Fibroblast of lung (primary cell): ENCODE data around the gene GRK7. TPM values are rescaled to one million over a fixed set of nuclear protein-coding genes. Genes with fewer than 3 reads are reported as not detected.

ENCODE experiments used
- DNase-seq, 2 donors: peaks; one replicate each; pipeline versions ENCODE4 v3.0.0 to v3.0.0-alpha.2; 2010; ENCODE audit warnings: low read depth in 2 of 2
- H2AFZ ChIP-seq: 2 replicates; pipeline ENCODE4 v1.5.1; 2012; ENCODE audit warnings: low read length, control low read depth, inconsistent platforms
- H3K27ac ChIP-seq: 2 replicates; pipeline ENCODE4 v1.5.1; 2011; ENCODE audit warnings: low read length, control low read depth; ENCODE audit not compliant: insufficient read depth
- H3K27me3 ChIP-seq: 2 replicates; pipeline ENCODE4 v1.5.1; 2011; ENCODE audit warnings: mild to moderate bottlenecking, low read length; ENCODE audit not compliant: control insufficient read depth, insufficient read depth
- H3K36me3 ChIP-seq: 2 replicates; pipeline ENCODE4 v1.5.1; 2011; ENCODE audit warnings: low read length; ENCODE audit not compliant: control insufficient read depth, insufficient read depth
- H3K4me1 ChIP-seq: 2 replicates; pipeline ENCODE4 v1.5.1; 2011; ENCODE audit warnings: low read length; ENCODE audit not compliant: control insufficient read depth, insufficient read depth; ENCODE audit errors: extremely low read depth
- H3K4me2 ChIP-seq: 2 replicates; pipeline ENCODE4 v1.5.1; 2011; ENCODE audit warnings: low read length, control low read depth; ENCODE audit not compliant: insufficient read depth; ENCODE audit errors: extremely low read depth
- H3K4me3 ChIP-seq, 4 experiments: fragments of 200-600 bp in 1 of 4; sonication (generic) in 1 of 4; replicated peaks in 1 of 4; 2 replicates each; pipeline ENCODE4 v1.5.1; 2011 to 2016; ENCODE audit warnings: low read length in 4 of 4, low read depth in 3 of 4, mild to moderate bottlenecking in 3 of 4, control low read depth in 2 of 4, inconsistent platforms in 1 of 4, mixed read lengths in 1 of 4; ENCODE audit not compliant: insufficient read depth in 1 of 4; ENCODE audit errors: control extremely low read depth in 1 of 4
- H3K79me2 ChIP-seq: 2 replicates; pipeline ENCODE4 v1.5.1; 2012; ENCODE audit warnings: mild to moderate bottlenecking, low read length, inconsistent platforms; ENCODE audit not compliant: control insufficient read depth, insufficient read depth
- H3K9ac ChIP-seq: 2 replicates; pipeline ENCODE4 v1.5.1; 2011; ENCODE audit warnings: mild to moderate bottlenecking, low read length, control low read depth; ENCODE audit not compliant: insufficient read depth
- H3K9me3 ChIP-seq: 2 replicates; pipeline ENCODE4 v1.5.1; 2012; ENCODE audit warnings: low read depth, low read length; ENCODE audit not compliant: control insufficient read depth, insufficient read depth
- H4K20me1 ChIP-seq: 2 replicates; pipeline ENCODE4 v1.5.1; 2011; ENCODE audit warnings: low read length; ENCODE audit not compliant: control insufficient read depth, insufficient read depth; ENCODE audit errors: extremely low read depth
- EZH2 ChIP-seq: IDR thresholded peaks from 2 replicates; pipeline ENCODE4 v1.5.1; 2012; ENCODE audit warnings: low read length, control low read depth, mild to moderate bottlenecking; ENCODE audit errors: missing control alignments
- polyA minus RNA-seq: library from RNA; depleted of rRNA, polyadenylated mRNA; stranded (reverse); fragments of >200 nt; gene quantifications from 2 replicates; pipeline ENCODE4 v1.2.3, GENCODE V29; 2011; ENCODE audit warnings: low replicate concordance
- polyA plus RNA-seq, 2 donors: library from polyadenylated mRNA; depleted of rRNA in 1 of 2; stranded (reverse) in 1 of 2; unstranded in 1 of 2; fragments of >200 nt; gene quantifications; 2 replicates each; pipeline ENCODE4 v1.2.1, GENCODE V29; 2011 to 2012; ENCODE audit warnings: missing spikeins in 1 of 2
- total RNA-seq: library from RNA; depleted of rRNA; stranded (reverse); fragments of >200 nt; gene quantifications from 2 replicates; pipeline ENCODE4 v1.2.1, GENCODE V29; 2014
- TF ChIP-seq, protein P1 (sequence below), 2 donors: IDR thresholded peaks in 1 of 2; conservative IDR thresholded peaks in 1 of 2; 1 replicate in 1 of 2; 2 replicates in 1 of 2; pipeline ENCODE4 v1.5.1; 2011 to 2012; ENCODE audit warnings: low read length in 2 of 2, control low read depth in 1 of 2, inconsistent platforms in 1 of 2, low read depth in 1 of 2, mild to moderate bottlenecking in 1 of 2

The GRK7 gene, protein sequence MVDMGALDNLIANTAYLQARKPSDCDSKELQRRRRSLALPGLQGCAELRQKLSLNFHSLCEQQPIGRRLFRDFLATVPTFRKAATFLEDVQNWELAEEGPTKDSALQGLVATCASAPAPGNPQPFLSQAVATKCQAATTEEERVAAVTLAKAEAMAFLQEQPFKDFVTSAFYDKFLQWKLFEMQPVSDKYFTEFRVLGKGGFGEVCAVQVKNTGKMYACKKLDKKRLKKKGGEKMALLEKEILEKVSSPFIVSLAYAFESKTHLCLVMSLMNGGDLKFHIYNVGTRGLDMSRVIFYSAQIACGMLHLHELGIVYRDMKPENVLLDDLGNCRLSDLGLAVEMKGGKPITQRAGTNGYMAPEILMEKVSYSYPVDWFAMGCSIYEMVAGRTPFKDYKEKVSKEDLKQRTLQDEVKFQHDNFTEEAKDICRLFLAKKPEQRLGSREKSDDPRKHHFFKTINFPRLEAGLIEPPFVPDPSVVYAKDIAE (N-terminal part only)
- under 0.01 TPM in 1 of 2 replicates, not detected in the other for total RNA-seq
- not detected in 2 replicates for polyA plus RNA-seq
- not detected in 2 replicates for polyA plus RNA-seq (2012)
- polyA minus RNA-seq = not detected in 2 replicates

DNA sequence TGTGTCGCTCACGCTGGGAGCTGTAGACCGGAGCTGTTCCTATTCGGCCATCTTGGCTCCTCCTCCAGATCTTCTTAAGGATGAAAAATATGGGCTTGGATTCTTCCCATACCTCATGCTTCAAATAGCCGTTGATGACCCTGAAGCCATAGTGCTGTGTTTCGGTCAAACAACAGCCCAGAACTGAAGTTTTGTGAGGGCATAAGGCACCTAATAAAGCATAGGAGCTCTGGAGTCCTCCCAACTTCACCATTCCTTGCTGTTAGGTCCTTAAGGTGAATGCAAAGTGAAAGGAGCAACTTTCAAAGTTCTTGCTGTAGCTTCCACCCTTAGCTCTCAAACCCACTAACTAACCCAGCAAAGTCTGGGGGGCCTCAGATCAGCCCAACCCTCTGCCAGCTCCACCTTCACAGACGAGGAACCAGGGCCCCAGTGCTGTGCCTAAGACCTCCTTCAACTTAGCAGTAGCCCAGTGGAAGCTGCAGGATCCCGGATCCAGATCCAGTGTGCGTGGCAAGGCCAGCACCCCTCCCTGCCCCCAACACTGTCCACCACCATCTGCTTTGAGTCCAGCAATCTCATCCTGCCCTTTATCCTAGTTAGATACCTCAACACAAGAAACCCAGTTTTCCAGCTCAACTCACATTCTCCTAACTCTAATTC is at the start of gene GRK7:
TSS of gene GRK7 (plus strand) at position 321 of the 663 bp plus-strand sequence. CDS start 14,877 bp downstream, outside the sequence.
- no peak for DNase-seq
- no peak within 1 kb of the TSS for H3K4me2 ChIP-seq
- H4K20me1 ChIP-seq = no peaks in the 10 kb centered on the region
- TF ChIP-seq, protein P1, sequence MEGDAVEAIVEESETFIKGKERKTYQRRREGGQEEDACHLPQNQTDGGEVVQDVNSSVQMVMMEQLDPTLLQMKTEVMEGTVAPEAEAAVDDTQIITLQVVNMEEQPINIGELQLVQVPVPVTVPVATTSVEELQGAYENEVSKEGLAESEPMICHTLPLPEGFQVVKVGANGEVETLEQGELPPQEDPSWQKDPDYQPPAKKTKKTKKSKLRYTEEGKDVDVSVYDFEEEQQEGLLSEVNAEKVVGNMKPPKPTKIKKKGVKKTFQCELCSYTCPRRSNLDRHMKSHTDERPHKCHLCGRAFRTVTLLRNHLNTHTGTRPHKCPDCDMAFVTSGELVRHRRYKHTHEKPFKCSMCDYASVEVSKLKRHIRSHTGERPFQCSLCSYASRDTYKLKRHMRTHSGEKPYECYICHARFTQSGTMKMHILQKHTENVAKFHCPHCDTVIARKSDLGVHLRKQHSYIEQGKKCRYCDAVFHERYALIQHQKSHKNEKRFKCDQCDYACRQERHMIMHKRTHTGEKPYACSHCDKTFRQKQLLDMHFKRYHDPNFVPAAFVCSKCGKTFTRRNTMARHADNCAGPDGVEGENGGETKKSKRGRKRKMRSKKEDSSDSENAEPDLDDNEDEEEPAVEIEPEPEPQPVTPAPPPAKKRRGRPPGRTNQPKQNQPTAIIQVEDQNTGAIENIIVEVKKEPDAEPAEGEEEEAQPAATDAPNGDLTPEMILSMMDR (conservative IDR thresholded peaks at IDR 0.05 in 1 of 2, IDR thresholded peaks at IDR 0.05 in 1 of 2; ENCODE audit: low read depth in 1 of 2, low read length in 2 of 2) = no peak
- no peak for TF ChIP-seq EZH2
- no peaks in the 10 kb centered on the region for H3K27me3 ChIP-seq
- H3K27ac ChIP-seq = no peak within 1 kb of the TSS
- no peak within 1 kb of the TSS for H2AFZ ChIP-seq
- no peaks in the 10 kb centered on the region for H3K36me3 ChIP-seq
- no peaks in the 10 kb centered on the region for H3K9me3 ChIP-seq
- H3K79me2 ChIP-seq = no peaks in the 10 kb centered on the region
- no peak within 1 kb of the TSS for H3K4me3 ChIP-seq
- H3K9ac ChIP-seq = no peak within 1 kb of the TSS
- H3K4me1 ChIP-seq = no peaks in the 10 kb centered on the region

GRCh38 chr3:141714671-141715070 is 48.5 kb upstream of the GRK7 start:
- no peaks in the 10 kb centered on the region for H3K27me3 ChIP-seq
- no peak overlapping the region for H3K4me2 ChIP-seq
- no peak overlapping the region for H3K9ac ChIP-seq
- no peaks in the 10 kb centered on the region for H4K20me1 ChIP-seq
- H3K27ac ChIP-seq = no peak overlapping the region
- peaks cover 5% of the 10 kb centered on the region for H3K4me1 ChIP-seq
- no peak overlapping the region for H3K4me3 ChIP-seq
- no peaks in the 10 kb centered on the region for H3K9me3 ChIP-seq
- H2AFZ ChIP-seq = no peak overlapping the region
- no peaks in the 10 kb centered on the region for H3K36me3 ChIP-seq
- no peaks in the 10 kb centered on the region for H3K79me2 ChIP-seq
- TF ChIP-seq, protein P1 (conservative IDR thresholded peaks at IDR 0.05 in 1 of 2, IDR thresholded peaks at IDR 0.05 in 1 of 2; ENCODE audit: low read depth in 1 of 2, low read length in 2 of 2) = no peak
- TF ChIP-seq EZH2 = no peak
- no peak for DNase-seq

DNA sequence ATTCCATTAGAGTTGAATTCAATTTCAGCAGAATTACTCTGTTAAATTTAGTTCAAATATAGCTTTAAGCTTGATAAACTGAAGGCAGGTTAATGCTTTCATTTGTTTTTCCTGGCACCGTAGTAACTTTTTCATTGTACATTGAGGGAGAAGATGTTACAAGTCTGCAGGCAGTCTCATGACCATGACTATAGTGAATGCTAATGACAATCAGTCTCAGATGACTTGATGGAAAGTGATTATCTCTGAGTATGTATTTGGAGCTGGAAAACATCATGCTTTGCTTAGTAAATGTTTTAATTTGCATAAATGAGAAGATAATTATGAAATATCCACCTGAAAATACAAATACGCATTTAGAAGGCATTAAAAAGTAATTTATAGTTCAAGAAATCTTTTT is 41.1 kb upstream of the GRK7 start:
- no peaks in the 10 kb centered on the region for H3K79me2 ChIP-seq
- no peak for TF ChIP-seq EZH2
- TF ChIP-seq, protein P1 (conservative IDR thresholded peaks at IDR 0.05 in 1 of 2, IDR thresholded peaks at IDR 0.05 in 1 of 2; ENCODE audit: low read depth in 1 of 2, low read length in 2 of 2) = no peak
- H3K9me3 ChIP-seq = no peaks in the 10 kb centered on the region
- no peaks in the 10 kb centered on the region for H4K20me1 ChIP-seq
- H2AFZ ChIP-seq = no peak overlapping the region
- no peak for DNase-seq
- H3K4me2 ChIP-seq = no peak overlapping the region
- H3K9ac ChIP-seq = no peak overlapping the region
- H3K4me3 ChIP-seq = no peak overlapping the region
- H3K27ac ChIP-seq = no peak overlapping the region
- H3K36me3 ChIP-seq = no peaks in the 10 kb centered on the region
- no peaks in the 10 kb centered on the region for H3K27me3 ChIP-seq
- no peaks in the 10 kb centered on the region for H3K4me1 ChIP-seq
